Hematopoietic multipotent progenitor cell treated with erythropoietin and hydrocortisone succinate and interleukin-3 and kit ligand, for 15 days (in vitro differentiated cells): ENCODE data around the gene MARCHF10.
A peak's percentile ranks its signal among the peaks of the same experiment; 100 is the strongest.

ENCODE experiments used
- DNase-seq: peaks from one replicate; pipeline ENCODE4 v3.0.0-alpha.2; 2015; ENCODE audit warnings: low spot score

The MARCHF10 gene

GRCh38 chr17:62676231-62676943, 131.7 kb downstream of the MARCHF10 start:
- no peak for DNase-seq

- DNase-seq = no peak
These were observed 132.4 kb downstream of the MARCHF10 start for GRCh38 chr17:62675701-62676100.

- DNase-seq = no peak
These were observed 132.9 kb downstream of the MARCHF10 start for GRCh38 chr17:62675260-62675659.

- no peak for DNase-seq
These were observed 133.3 kb downstream of the MARCHF10 start for GRCh38 chr17:62674841-62675240.

- DNase-seq = no peak
These were observed 133.8 kb downstream of the MARCHF10 start for GRCh38 chr17:62674363-62674739.

GRCh38 chr17:62673614-62674362, 134.3 kb downstream of the MARCHF10 start:
- no peak for DNase-seq

GRCh38 chr17:62672957-62673356, 135.2 kb downstream of the MARCHF10 start:
- no peak for DNase-seq

- peak; percentile 22 for DNase-seq
These were observed 136.6 kb downstream of the MARCHF10 start for GRCh38 chr17:62671553-62671952.

GRCh38 chr17:62670202-62670821, 137.8 kb downstream of the MARCHF10 start:
- no peak for DNase-seq

GRCh38 chr17:62668091-62668804, 139.9 kb downstream of the MARCHF10 start:
- no peak for DNase-seq

- DNase-seq = no peak
These were observed 141.1 kb downstream of the MARCHF10 start for GRCh38 chr17:62666801-62667591.

GRCh38 chr17:62666061-62666800, 141.9 kb downstream of the MARCHF10 start:
- no peak for DNase-seq

GRCh38 chr17:62665599-62665998, 142.5 kb downstream of the MARCHF10 start:
- DNase-seq = no peak

- DNase-seq = no peak
These were observed 143.6 kb downstream of the MARCHF10 start for GRCh38 chr17:62664336-62665120.

- DNase-seq = no peak
These were observed 144.8 kb downstream of the MARCHF10 start for GRCh38 chr17:62663304-62663703.

GRCh38 chr17:62662855-62663254, 145.3 kb downstream of the MARCHF10 start:
- no peak for DNase-seq

GRCh38 chr17:62661337-62661736, 146.8 kb downstream of the MARCHF10 start:
- no peak for DNase-seq

GRCh38 chr17:62660629-62661118, 147.4 kb downstream of the MARCHF10 start:
- DNase-seq = no peak

GRCh38 chr17:62658136-62658920, 149.8 kb downstream of the MARCHF10 start:
- DNase-seq = no peak
